IPS-NIHi7 (cell line): ENCODE measurements around the gene PEAR1.
A peak's percentile ranks its signal among the peaks of the same experiment; 100 is the strongest.

ENCODE experiments used
- DNase-seq: peaks from one replicate; pipeline ENCODE4 v3.0.0; 2012; ENCODE audit warnings: mixed read lengths; ENCODE audit errors: extremely low spot score

Gene PEAR1

DNA sequence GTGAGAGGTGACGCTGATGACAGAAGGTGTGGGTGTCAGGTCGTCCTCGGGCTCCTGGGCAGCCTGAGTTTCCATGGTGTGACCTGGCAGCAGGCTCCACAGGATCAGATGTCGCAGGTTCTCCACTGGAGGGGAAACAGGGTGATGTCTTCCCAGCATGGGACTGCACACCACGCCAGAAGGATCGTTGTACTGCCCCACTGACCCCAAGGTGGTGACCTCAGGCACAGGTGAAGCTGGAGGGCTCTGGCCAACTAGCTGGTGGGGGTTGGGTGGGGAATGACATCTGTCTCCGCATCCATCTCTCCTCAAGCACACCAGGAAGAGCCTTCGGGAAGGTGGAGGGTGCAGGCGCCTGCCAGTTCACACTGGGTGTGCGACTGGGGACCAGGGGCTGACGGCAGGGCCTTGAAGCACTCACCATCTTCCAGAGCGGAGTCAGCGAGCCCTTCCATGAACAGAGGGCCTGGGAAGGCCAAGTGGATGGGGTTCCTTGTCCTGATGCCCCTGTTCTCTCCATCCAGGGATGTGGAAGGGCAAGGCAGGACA is 46.3 kb downstream of the PEAR1 start:
- DNase-seq: no peak

- no peak for DNase-seq
These were observed 48.2 kb downstream of the PEAR1 start for GRCh38 chr1:156941675-156942074.

GRCh38 chr1:156942176-156942575 is 48.7 kb downstream of the PEAR1 start:
- DNase-seq: no peak

DNA sequence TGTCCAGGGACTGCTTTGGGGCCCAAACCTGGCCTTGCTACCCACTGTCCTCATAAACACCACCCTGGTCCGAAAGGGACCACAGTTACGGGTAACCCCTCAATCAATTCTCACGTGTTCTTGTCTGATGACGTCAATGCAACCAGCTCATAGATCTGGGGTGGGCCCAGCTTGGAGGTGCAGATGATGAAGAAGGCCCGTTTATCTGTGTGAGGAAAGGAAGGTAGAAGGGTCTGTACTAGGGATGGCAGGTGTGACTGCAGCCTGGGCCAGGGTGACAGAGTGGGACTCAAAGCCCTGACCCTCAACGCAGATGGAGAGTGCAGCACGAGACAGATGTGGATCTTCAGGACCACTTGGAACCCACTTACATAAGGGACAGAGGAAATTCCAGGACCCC is 49.1 kb downstream of the PEAR1 start:
- DNase-seq: no peak

- no peak for DNase-seq
These were observed 50.2 kb downstream of the PEAR1 start for GRCh38 chr1:156943756-156944155.

DNA sequence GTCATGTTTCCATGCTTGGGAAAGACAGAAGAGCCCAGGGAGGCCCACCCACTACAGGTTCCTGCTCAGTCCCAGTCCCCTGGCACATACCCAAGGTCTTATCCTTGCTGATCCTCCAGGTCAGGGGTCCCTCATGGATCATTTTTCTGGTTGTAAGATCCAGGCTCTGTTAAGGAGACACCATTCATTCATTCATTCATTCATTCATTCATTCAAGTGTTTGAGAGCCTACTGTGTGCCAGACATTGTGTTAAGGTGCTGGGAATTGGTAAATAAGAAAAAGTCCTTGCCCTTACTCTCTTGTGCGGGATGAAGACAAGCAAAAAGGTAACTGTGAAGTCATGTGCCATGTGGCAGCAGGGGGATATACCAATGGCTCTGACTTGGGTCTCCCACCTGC is 50.8 kb downstream of the PEAR1 start:
- no peak for DNase-seq

DNA sequence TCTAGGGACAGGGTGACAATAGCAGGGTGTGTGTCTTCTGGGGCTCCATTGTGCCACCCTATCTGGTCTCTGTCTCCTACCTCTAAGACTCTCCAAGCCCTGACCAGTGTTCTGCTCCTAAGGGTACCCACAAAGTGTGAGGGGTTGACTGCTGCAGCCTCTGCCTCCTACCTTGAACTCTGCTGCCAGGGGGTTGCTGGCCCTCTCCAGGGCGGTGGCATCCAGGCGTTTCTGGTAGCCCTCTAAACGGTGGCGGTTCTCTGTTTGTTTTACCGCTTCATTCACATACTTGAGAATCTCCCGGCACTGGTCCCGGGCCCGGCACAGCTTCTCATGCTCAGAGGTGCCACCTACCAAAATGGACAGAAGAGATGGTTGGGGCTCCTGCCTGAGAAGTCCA is 51.3 kb downstream of the PEAR1 start:
- DNase-seq: no peak

DNA sequence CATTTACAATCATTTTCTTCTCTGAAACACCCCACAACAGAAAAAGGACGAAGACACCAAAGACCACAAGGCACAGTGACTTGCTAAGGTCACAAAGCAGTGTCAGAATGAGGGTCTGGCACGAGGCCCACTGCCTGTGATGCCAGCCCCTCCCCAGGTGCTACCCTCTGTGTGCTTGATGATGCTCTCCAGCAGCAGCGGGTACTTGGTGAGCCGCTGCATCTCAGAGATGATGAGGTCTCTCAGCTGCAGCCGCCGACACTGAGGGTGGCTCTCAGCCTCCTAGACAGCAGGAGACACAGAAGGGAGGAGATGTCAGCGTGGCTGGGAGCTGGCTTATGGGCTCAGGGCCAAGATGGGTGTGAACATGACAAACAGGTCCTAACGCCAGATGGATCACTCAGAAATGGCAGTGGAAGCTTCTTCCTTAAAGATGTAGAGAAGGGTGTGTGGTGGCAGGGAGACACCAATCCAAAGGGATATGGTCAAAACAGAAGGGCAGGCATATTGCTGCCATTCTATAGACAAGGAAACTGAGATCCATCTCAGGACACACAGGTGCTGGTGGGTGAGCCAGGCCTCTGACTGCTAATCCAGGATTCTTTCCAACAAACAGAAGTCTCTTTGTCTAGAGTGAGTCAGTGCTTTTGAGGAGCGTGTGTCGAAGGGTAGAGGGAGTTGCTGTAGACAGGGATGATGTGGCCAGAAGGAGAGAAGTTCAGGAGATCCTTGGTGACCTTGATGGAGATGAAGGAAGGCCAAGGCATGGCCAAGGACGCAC is 52.6 kb downstream of the PEAR1 start:
- DNase-seq: no peak

DNA sequence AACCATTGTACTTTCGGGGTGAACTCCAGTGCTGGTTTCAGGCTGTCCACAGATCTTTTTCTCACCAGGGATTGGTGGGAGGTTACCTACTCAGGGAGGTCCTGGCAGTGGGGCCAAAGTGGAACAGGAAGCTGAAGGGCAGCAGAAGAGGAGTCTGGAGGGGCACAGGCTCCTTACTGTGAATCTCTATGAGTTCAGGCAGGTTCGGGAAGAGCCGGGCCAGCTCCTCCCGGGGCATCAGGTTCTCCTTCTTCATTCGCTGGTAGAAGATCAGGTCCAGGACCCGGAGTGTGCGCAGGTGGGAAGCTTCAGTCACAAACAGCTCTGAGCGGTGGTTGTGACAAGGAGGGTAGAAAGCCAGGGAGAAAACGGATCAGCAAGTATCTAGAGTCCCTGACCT is 53.6 kb downstream of the PEAR1 start:
- DNase-seq: no peak

DNA sequence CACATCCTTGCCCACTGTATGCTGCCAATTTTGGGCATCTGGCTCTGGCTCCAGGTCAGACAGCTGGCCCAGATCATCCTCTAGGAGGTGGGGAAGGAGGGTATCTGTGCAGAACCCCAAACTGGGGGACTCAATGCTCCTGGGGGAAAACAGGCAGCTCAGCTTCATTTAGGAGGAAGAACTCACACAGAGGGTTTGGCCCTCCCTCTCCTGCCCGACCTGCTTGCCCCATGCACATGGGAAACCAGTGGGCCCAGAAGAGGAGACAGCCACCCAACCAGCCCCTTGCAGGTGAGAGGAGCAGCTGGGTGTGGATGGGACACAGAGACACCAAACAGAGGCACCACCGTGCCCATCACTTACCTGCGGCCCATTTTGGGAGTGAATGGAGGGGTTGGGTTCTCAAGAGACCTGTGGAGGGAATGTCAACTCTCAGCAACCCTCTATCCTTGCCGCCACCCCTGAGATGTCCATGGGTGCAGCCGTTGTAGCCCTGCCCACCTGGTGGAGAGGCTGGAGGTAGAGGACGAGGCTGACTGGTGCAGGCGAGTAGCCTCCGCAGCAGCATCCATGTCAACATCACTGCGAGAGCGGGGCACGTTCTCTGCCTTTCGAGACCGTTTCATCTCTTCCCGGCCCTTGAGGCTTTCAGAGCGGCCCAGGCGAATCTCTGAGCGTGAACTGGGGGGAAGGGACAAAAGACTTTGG is 54.5 kb downstream of the PEAR1 start:
- DNase-seq: no peak

- DNase-seq: peak; percentile 65
These were observed 55.2 kb downstream of the PEAR1 start for GRCh38 chr1:156948708-156949107.

DNA sequence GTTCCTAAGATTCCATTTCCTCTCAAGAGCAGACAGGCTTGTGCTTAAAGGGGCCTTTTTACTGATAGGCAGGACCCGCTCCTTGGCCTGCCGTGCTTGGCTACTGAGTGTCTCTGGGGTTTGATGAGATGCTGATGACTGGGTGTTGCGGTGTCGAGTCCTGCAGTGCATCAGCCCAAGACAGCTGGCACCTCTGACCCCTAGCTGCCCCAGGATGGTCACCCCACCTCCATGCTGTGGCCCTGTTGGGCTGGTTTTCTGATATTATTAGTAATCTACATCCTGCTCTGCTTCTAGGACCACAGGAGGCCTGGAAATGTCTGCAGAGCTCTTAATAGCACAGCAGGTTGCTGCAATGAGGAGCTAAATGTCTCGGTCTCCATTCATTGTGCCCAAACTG is 55.6 kb downstream of the PEAR1 start:
- DNase-seq: no peak

DNA sequence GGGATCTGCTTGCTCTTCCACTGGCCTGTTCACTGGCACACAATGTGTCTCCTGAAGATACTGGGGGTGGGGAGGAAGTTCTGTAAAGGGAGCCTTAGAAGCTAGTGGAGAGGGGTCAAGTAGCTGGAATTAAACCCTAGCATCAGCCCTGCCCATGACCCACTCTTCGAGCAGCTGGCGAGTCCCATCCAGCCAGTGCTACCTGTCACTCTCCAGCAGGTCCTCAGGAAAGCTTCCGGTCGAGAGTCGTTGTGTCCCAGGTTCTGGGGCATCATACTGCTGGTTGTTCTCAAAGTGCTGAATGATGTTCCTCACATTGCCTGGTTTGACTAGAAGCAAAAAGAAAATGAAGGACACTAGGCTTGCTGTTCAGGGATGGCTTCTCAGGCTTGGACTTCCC is 57.9 kb downstream of the PEAR1 start:
- no peak for DNase-seq

DNA sequence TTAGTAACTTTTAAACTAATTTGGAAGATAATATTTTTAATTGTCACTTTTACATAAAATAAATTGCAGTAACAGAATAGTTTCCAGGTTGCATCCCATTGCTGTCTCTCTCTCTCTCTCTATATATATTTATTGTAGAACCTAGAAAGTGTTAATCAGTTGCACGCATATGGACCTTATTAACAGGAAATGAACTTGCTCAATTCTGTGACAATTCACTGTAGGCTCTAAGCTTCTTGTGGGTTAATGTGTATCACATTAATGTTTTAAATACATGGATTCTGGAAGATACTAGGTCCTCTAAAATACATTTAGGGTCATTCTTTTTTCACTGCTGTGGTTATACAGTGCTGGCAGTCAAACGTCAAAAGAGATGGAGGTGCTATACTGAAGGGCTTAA is 60.1 kb downstream of the PEAR1 start:
- DNase-seq: no peak

GRCh38 chr1:156956333-156956732 is 62.8 kb downstream of the PEAR1 start:
- DNase-seq: no peak

- DNase-seq: no peak
These were observed 64.1 kb downstream of the PEAR1 start for GRCh38 chr1:156957634-156958033.

- no peak for DNase-seq
These were observed 64.8 kb downstream of the PEAR1 start for GRCh38 chr1:156958247-156958714.

GRCh38 chr1:156959414-156959813 is 65.9 kb downstream of the PEAR1 start:
- no peak for DNase-seq

GRCh38 chr1:156959925-156960324 is 66.4 kb downstream of the PEAR1 start:
- DNase-seq: no peak

DNA sequence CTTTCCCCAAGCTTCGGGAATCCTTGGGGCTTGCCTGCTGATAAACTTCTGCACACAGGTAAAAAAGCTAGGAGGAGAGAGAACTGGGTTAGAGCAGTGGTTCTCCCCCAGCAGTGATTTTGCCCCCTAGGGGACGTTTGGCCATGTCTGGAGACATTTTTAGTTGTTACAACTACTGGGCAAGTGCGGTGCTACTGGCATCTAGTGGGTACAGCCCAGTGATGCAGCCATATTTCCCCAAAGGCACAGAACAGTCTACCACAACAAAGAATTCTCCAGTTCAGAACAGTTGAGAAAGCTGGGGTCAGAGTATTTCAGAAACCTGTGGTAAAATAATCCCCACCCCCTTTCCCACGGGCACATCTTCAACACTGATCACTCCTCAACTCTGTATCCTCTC is 68.2 kb downstream of the PEAR1 start:
- no peak for DNase-seq

DNA sequence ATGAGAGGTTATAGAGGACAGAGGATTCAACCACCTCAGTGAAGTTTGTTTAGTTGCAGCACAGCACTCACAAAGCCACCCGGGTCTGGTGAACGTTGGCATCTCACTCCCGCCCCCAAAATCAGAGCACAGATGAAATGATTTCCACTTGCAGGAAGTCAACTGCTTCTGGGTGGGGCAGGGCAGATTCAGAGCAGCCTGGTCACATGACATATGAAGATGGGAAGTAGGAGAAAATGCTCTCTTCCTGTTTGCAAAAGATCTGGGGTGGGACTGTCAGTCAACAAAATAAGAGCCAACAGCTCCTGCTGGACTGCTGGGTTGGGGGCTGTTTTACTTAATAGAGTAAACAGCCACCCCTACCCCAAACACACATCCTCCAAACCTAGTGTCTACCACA is 70.1 kb downstream of the PEAR1 start:
- no peak for DNase-seq

DNA sequence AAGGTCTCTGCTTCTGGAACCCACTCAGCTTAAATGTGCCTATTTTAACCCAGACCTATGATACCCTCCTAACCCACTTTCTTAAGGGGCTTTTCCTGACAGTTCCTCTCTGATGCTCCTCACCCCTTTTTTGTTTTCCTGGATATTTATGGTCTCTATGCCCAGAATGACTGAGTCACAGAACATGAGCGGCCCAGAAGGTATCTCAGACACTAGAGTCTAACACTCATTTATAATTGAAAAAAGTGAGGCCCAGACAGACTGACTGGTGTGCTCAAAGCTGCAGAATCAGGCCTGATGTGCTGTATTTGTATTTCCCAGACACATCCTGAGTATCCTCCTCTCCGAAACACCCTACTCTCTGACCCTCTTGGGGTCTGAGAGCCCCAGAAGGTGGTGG is 70.9 kb downstream of the PEAR1 start:
- no peak for DNase-seq
